ENCODE data around the gene MAPK1.
A peak's percentile ranks its signal among the peaks of the same experiment; 100 is the strongest.
"Not testable (repeated sequence)": the region's sequence is repeated elsewhere in the genome, so short reads cannot be mapped to it uniquely, and the experiment has no call there.

Gene MAPK1

DNA sequence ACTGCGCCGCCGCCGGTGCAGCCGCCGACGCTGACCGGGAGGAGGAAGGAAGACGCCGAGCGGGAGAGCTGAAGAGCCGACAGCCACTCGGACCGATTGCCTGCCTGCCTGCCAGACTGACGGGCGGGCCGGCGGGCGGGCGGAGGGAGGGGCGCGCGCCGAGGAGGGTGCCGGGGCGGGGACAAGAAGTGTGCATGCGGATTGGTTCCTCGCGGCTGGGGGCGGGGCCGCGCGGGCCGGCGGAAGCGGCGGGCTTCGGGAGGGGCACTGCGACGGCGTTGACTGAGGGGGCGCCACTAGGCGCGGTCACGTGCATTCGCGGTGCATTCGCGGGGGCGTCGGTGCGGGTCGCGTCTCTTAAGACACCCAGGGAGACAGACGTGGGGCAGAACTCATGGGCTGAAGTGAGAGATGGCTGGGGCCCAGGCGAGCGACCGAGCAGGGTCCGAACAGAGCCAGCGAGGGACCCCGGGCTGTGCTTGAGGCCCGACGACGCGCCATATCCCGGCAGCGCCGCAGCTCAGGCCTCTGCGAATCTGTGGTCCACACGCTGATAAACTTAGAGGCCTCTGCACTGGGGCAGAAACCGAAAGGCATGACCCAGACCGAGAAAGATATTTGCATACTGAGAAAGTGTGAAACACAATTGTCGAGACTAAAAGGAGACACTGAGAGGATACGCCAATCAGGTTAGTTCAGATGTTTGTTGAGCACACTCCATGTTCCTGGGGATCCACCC lies at the start of gene MAPK1:
MAPK1 (minus strand) TSS at position 118 of the 739 bp plus-strand sequence. CDS start 205 bp downstream, outside the sequence.
- peak; percentile 91 to 94 for DNase-seq

DNA sequence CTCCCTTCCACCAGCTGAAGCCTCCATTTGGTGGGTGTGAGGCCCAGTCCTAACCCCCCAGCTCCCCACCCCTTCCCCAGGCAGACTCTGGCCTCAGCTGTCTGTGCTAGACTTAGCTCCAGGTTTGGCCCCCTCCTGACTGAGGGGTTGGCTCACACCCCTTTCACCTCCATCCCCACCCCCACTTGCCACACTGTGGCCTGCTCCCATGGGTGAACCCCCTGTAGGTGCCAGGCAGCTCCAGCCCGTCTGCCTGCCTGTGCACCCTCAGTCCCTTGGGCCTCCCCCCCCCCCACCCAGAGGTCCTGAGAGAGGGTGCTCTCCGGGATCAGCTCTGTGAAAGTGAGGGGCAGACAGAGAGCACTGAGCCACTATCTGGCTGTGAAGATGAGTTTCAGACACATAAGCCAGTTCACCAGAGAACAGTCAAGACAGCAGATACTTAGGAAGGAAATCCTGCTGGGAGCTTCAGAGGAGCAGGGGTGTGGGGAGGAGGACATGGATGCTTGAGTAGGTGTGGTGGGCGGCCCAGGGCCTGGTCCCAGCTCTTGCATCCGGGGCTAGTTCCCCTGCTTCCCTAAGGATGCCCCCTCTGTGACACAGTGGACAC lies 49.0 kb upstream of the MAPK1 start:
- no peak for DNase-seq

DNA sequence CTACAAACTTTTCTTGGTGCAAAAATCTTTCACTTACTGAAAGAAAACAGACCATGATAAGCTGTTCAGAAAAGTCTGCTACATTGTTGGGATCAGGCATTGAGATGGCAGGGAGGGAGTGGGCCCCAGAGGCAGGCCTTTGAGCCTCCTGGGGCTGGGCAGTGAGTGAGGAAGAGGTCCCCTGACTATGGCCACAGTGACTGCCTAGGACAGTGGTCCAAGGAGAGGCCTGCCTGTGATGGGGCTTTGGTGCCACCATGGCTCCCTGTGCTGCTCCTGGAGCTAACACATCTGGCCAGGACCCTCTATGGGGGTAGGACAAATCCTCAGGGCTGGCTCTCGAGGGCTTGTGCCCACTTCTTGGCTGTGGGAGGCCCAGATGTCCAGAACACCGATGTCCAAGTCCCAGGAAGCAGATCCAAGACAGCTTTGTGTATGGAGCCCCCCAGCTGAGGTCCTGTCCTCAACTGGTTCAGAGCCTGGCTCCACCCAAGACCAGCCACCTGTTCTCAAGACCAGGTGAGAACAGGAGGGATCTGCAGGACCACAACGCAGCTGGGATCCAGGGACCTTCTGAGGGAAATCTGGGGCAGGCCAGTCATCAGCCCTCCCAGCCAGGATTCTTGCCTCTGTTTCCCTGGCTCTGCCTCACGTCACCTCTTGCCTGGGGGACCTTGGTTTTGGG lies 48.3 kb upstream of the MAPK1 start:
- DNase-seq, result no peak

DNA sequence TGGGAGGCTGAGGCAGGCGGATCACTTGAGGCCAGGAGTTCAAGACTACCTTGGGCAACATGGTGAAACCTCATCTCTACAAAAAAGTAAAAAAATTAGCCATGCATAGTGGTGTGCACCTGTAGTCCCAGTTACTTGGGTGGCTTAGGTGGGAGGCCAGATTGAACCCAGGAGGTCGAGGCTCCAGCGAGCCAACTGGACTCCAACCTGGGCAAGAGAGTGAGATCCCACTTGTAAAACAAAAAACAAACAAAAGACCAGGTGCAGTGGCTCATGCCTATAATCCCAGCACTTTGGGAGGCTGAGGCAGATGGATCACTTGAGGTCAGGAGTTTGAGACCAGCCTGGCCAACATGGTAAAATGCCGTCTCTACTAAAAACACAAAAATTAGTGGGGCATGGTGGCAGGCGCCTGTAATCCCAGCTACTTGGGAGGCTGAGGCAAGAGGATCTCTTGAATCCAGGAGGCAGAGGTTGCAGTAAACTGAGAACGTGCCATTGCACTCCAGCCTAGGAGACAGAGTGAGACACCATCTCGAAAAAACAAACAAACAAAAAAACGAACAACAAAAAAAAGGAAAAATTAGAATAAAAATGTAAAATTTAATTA lies 46.7 kb upstream of the MAPK1 start:
- DNase-seq, result not testable (repeated sequence)

- DNase-seq, result not testable (repeated sequence)
These were observed 42.9 kb upstream of the MAPK1 start for GRCh38 chr22:21910367-21910766.

- no peak for DNase-seq
These were observed 42.4 kb upstream of the MAPK1 start for GRCh38 chr22:21909871-21910270.

DNA sequence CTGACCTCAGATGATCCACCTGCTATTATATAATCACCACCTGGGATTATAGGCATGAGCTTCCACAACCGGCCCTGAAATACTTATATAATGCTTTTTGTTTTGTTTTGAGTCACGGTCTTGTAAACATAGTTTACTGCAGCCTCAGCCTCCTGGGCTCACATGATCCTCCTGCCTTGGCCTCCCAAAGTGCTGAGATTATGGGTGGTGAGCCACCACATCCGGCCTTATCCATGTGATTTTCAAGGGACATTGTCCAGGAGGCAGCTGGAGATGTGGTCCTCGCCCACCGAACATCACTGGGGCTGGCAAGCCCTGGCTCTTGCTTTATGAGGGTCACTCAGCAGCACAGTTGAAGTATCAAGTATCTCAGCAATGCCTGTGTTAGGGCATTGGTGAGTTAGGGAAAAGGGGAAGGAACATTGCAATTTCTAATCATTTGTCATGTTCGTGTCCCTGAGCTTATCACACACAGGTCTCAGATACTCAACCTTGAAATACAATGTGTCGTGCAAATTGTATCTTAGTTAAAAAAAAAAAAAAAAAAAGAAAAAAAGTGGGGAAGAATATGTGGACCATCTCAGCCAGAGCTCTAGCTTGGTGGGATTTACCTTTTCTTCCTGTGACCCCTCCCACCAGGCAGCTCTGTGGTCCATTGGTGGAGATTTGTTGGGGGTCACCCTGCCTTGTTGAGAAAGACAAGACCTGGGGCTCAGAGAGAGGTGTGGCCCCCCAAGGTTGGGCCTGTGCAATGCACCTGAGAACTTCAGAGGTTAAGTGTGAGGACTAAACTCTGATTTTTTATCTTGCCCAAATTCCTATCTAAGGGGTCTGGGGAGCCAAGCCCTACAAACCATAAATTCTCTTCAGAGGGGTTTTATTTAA lies 40.4 kb upstream of the MAPK1 start:
- DNase-seq, result no peak

DNA sequence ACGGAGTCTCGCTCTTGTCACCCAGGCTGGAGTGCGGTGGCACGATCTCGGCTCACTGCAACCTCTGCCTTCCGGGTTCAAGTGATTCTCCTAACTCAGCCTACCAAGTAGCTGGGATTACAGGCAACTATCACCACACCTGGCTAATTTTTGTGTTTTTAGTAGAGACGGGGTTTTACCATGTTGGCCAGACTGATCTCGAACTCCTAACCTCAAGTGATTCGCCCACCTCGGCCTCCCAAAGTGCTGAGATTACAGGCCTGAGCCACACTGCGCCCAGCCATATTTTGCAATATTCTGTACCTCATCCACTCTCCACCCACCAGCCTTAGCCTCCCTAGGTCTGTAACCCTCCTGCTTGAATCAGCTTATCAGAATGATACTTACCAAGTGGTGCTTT lies 37.8 kb upstream of the MAPK1 start:
- not testable (repeated sequence) for DNase-seq

DNA sequence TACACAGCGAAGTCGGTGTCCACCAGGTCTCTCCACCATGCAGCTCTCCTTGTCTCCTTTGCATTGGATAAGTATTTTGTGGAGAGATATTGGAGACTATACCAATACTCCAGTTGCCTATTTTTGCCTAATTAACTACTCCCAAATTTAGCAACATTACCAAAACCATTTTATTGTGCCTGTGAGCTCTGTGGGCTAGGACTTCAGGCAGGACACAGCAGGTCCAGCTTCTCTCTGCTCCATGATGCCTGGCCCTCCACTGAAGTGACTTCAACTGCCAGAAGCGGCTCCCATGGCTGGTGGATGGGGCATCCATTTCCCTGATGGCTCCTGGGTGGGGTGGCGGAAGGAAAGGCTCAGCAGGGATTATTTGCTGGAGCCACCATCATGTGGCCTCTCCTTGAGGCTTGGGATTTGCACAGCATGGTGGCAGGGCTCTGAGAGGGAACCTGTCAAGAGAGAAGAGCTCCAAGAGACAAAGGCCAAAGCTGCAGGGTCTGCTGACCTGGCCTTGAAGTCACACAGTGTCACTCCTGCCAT lies 36.9 kb upstream of the MAPK1 start:
- no peak for DNase-seq

DNA sequence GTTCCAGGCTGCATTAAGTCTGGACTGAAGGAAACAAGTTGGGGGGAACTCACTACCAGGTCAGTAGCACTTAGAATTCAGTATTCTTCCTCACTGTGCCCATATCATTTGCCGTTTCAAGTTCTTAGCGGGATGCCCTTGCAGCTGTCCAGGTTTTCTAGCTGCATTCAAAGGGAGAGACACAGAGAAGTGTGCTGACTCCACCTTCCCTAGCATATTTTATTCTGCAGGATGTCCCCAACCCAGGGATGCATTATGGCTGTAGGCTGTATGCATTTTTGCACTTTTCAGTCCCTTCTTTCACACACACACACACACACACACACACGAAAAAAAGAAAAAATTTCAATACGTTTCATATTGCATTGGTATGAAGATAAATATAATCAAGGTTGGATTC lies 35.8 kb upstream of the MAPK1 start:
- no peak for DNase-seq

DNA sequence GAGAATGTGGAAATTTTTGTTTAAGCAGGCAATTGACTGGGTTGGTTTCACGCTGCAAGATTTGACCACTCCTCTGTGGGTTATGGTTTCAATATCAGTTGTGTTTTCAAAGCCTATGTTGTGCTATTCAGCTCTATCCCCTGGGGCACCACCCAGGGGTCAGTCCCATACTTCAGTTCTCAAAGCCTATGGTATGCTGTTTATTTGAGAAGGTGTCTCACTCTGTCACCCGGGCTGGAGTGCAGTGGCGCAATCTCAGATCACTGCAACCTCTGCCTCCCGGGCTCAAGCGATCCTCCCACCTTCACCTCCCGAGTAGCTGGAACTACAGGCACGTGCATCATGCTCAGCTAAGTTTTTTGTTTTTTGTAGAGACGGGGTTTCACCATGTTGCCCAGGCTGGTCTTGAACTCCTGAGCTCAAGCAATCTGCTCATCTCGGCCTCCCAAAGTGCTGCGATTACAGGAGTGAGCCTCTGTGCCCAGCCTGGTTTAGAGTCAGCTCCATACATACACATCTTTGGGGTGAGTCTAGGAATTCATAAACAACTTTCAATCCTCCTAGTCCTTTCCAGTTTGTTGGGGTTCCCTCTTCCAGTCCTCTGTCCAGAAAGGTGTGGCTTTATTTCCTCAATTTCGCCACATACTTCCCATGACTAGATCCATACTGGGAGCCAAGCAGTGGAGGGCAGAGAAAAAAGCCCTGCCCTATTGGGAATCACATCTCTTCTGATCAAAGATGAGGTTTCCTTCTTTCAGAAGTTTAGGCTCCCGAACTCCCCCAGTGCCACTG lies 35.0 kb upstream of the MAPK1 start:
- DNase-seq, result no peak

GRCh38 chr22:21898354-21898896 lies 31.0 kb upstream of the MAPK1 start:
- DNase-seq, result no peak

- no peak for DNase-seq
These were observed 29.6 kb upstream of the MAPK1 start for GRCh38 chr22:21896951-21897513.

GRCh38 chr22:21896275-21896674 lies 28.8 kb upstream of the MAPK1 start:
- DNase-seq, result not testable (repeated sequence)

DNA sequence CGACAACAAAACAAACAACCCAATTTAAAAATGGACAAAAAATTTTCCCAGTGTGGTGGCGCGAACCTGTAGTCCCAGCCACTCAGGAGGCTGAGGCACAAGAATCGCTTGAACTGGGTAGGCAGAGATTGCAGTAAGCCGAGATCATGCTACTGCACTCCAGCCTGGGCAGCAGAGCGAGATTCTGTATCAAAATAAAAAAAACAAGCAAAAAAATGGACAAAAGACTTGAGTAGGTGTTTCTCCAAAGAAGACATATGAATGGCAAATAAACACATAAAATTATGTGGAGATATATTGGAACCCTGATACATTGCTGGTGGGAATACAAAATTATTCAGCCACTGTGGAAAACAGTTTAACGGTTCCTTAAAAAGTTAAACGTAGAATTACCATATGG lies 27.4 kb upstream of the MAPK1 start:
- DNase-seq, result no peak

- no peak for DNase-seq
These were observed 22.0 kb upstream of the MAPK1 start for GRCh38 chr22:21889251-21889990.

- DNase-seq, result no peak
These were observed 20.4 kb upstream of the MAPK1 start for GRCh38 chr22:21887841-21888240.

- DNase-seq, result not testable (repeated sequence)
These were observed 16.5 kb upstream of the MAPK1 start for GRCh38 chr22:21883930-21884329.

DNA sequence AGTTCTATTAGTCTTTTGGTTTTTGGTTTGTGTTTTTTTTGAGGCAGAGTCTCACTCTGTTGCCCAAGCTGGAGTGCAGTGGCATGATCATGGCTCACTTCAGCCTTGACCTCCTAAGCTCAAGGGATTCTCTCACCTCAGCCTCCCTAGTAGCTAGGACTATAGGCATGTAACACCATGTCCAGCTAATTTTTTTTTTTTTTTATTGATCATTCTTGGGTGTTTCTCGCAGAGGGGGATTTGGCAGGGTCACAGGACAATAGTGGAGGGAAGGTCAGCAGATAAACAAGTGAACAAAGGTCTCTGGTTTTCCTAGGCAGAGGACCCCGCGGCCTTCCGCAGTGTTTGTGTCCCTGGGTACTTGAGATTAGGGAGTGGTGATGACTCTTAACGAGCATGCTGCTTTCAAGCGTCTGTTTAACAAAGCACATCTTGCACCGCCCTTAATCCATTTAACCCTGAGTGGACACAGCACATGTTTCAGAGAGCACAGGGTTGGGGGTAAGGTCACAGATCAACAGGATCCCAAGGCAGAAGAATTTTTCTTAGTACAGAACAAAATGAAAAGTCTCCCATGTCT lies 15.4 kb upstream of the MAPK1 start:
- not testable (repeated sequence) for DNase-seq
